Type B pancreatic cell (in vitro differentiated cells): ENCODE data around the gene PDE6G. TPM values are rescaled to one million over a fixed set of nuclear protein-coding genes. Genes with fewer than 3 reads are reported as not detected.

Experiments used
- DNase-seq: peaks from one replicate; pipeline ENCODE4 v3.0.0; 2021; ENCODE audit warnings: mixed read lengths; ENCODE audit not compliant: unreplicated experiment; ENCODE audit errors: extremely low spot score
- H3K27ac Mint-ChIP-seq: 2 replicates; pipeline ENCODE4 v1.8.0; 2021; ENCODE audit warnings: mild to moderate bottlenecking, mixed read lengths
- H3K27me3 Mint-ChIP-seq: 2 replicates; pipeline ENCODE4 v1.8.0; 2021; ENCODE audit warnings: mixed read lengths
- H3K36me3 Mint-ChIP-seq: 2 replicates; pipeline ENCODE4 v1.8.0; 2021; ENCODE audit warnings: mixed read lengths
- H3K4me1 Mint-ChIP-seq: one replicate; pipeline ENCODE4 v1.8.0; 2021; ENCODE audit warnings: mixed read lengths; ENCODE audit not compliant: unreplicated experiment
- H3K4me3 Mint-ChIP-seq: 2 replicates; pipeline ENCODE4 v1.8.0; 2021; ENCODE audit warnings: mild to moderate bottlenecking, mixed read lengths
- H3K9me3 Mint-ChIP-seq: 2 replicates; pipeline ENCODE4 v1.8.0; 2021; ENCODE audit warnings: mixed read lengths
- CTCF ChIP-seq: fragments of 200-600 bp; sonication (generic); conservative IDR thresholded peaks from 2 replicates; pipeline ENCODE4 v1.5.0; 2021; ENCODE audit warnings: antibody characterized with exemption, mild to moderate bottlenecking
- total RNA-seq: library from RNA; stranded (reverse); gene quantifications from 2 replicates; pipeline ENCODE4 v1.2.1, GENCODE V29; 2021; ENCODE audit warnings: low replicate concordance

The PDE6G gene
- total RNA-seq, 1 donor from 2014 or later, result 0.97 TPM

- Mint-ChIP-seq H3K4me1 (peaks cover 13% of the 10 kb centered on the region), H3K27ac (no peak overlapping the region), H3K9me3 (no peaks in the 10 kb centered on the region), H3K27me3 (no peaks in the 10 kb centered on the region), H3K36me3 (peaks cover 3% of the 10 kb centered on the region), H3K4me3 (no peak overlapping the region)
- TF ChIP-seq CTCF, result no peak
- no peak for DNase-seq
Observed at GRCh38 chr17:81672954-81673353, 16.6 kb upstream of the PDE6G start.

GRCh38 chr17:81672504-81672903 is 16.2 kb upstream of the PDE6G start:
- Mint-ChIP-seq H3K4me3 (no peak overlapping the region), H3K4me1 (peaks cover 18% of the 10 kb centered on the region), H3K36me3 (peaks cover 3% of the 10 kb centered on the region), H3K27me3 (no peaks in the 10 kb centered on the region), H3K27ac (no peak overlapping the region), H3K9me3 (no peaks in the 10 kb centered on the region)
- TF ChIP-seq CTCF, result no peak
- DNase-seq, result no peak

- peaks cover 17% of the 10 kb centered on the region for H3K4me1 Mint-ChIP-seq
- H3K4me3 Mint-ChIP-seq, result peak overlapping the region; percentile 92
- no peak for DNase-seq
- TF ChIP-seq CTCF, result no peak
- H3K27me3 Mint-ChIP-seq, result no peaks in the 10 kb centered on the region
- H3K27ac Mint-ChIP-seq, result no peak overlapping the region
- peaks cover 3% of the 10 kb centered on the region for H3K36me3 Mint-ChIP-seq
- H3K9me3 Mint-ChIP-seq, result no peaks in the 10 kb centered on the region
Observed at GRCh38 chr17:81667754-81668153, 11.4 kb upstream of the PDE6G start.

DNA sequence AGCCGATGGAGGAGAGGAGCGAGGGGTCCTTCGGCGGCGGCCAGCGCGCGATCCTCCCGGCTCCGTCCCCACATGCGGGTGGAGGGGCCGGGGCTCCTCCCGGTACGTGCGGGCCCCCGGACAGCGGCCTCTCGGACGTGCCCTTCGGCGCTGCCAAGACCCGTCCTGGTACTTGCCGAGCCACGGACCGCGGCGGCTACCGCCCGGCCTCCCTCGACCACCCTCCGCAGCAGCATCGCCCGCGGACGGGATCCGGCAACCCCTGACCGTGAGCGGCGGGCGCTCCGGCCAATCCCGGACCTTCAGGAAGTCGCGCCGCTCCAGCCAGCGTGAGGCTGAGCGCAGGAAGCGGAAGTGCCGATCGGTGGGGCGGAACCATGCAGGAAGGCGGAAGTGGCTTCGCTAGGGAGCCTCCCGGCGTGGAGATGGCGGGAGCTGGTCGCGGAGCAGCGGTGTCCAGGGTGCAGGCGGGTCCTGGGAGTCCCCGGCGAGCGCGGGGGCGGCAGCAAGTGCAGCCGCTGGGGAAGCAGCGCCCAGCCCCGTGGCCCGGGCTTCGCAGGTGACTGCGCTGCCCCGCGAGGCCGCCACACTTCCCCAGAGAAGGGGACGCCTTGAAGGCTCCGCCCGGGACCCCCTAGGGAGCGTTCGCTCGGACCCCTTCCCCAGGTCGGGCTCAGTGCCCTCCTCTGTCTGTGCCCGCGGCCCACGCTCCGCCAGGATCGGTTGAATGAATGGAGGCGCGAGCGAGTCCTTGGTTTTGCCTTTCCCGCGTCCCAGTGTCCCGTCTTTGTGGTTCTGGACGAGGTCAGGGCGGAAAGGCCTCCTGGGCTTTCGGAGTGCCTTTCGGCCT is 10.2 kb upstream of the PDE6G start, which contains the start of the genes CCDC137 and OXLD1:
TSS of gene CCDC137 (plus strand) at position 396 of the 850 bp plus-strand sequence. CDS start at position 426, 30 bp downstream.
TSS of gene OXLD1 (minus strand) at position 264 of the 850 bp plus-strand sequence. CDS start at position 236, 28 bp downstream.
- TF ChIP-seq CTCF, result no peak
- Mint-ChIP-seq H3K27ac (peak within 1 kb of the TSS; percentile 86), H3K36me3 (peaks cover 3% of the 10 kb centered on the region), H3K4me1 (peaks cover 17% of the 10 kb centered on the region), H3K4me3 (peak within 1 kb of the TSS; percentile 96), H3K27me3 (no peaks in the 10 kb centered on the region), H3K9me3 (no peaks in the 10 kb centered on the region)
- DNase-seq, result peak; percentile 97

DNA sequence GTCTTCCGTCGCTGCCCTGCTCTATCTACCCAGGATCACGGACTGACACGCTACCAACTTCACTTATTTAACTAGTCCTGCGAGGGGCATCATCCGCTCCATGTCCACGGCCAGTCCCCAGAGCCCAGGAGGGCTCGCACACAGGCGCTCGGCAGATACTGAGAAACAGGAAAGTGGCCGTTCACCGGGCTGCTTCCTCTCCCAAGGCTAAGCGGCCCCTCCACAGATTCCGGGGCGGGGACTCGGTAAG is 9.7 kb upstream of the PDE6G start:
- no peak for TF ChIP-seq CTCF
- Mint-ChIP-seq H3K4me3 (peak overlapping the region; percentile 96), H3K27me3 (no peaks in the 10 kb centered on the region), H3K27ac (peak overlapping the region; percentile 86), H3K4me1 (peaks cover 17% of the 10 kb centered on the region), H3K36me3 (peaks cover 3% of the 10 kb centered on the region), H3K9me3 (no peaks in the 10 kb centered on the region)
- DNase-seq, result no peak
